PFSK-1 (cell line): ENCODE measurements around the gene LAMTOR1.

Source experiments
- TAF1 ChIP-seq: IDR thresholded peaks from 2 replicates; pipeline ENCODE4 v1.6.1; 2012; ENCODE audit warnings: low read length, control low read depth, borderline replicate concordance; ENCODE audit not compliant: insufficient read depth
- TF ChIP-seq, protein P1 (sequence below), 2 experiments: IDR thresholded peaks; 2 replicates each; pipeline versions ENCODE4 v1.6.1 to v1.8.0; 2011 to 2012; ENCODE audit warnings: low read depth in 2 of 2, low read length in 2 of 2, control low read depth in 1 of 2, inconsistent platforms in 1 of 2, mild to moderate bottlenecking in 1 of 2, moderate library complexity in 1 of 2; ENCODE audit not compliant: insufficient read depth in 1 of 2

DNA sequence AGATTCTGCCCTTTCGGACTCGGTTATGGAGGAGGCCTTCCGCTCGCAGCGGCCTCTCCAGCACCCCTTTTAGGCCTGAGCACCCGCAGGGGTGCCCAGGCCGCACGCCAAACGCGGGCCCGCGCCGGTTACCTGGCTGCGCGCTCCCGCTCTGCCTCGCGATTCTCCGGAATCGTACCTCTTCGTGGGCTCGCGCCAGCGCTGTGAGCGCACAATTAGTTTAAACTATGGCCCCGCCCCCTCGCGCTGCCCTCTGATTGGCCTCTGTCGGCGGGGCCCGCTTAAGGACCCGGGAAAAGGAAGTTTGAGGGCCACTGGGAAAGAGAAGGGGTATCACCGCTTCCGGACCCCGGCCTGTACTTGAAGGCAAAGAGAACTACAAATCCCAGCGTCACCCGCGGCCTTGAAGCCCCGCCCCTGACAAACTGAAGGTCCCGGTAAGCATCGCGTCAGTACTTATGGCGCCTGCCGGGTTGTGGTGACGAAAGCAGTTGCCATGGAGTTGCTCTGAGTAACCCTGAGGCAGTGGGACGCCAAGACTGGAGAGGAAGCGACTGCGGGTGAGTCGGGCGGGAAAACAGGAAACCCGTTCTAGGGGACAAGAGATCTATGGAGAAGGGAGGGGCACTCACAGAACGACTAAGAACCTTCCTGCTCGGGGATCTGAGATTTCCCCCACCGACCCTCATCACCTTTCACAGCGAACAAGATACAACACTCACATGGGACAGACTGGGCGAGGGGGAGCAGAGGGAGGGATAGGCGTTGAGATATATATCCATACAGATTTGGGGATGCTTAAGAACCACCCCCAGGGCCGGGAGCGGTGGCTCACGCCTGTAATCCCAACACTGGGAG lies 22.5 kb downstream of the LAMTOR1 start, which contains the start of the genes LRRC51 and NUMA1:
- TF ChIP-seq TAF1: peak; percentile 38; the same call in 1 of the 2 replicates
- TF ChIP-seq, protein P1, sequence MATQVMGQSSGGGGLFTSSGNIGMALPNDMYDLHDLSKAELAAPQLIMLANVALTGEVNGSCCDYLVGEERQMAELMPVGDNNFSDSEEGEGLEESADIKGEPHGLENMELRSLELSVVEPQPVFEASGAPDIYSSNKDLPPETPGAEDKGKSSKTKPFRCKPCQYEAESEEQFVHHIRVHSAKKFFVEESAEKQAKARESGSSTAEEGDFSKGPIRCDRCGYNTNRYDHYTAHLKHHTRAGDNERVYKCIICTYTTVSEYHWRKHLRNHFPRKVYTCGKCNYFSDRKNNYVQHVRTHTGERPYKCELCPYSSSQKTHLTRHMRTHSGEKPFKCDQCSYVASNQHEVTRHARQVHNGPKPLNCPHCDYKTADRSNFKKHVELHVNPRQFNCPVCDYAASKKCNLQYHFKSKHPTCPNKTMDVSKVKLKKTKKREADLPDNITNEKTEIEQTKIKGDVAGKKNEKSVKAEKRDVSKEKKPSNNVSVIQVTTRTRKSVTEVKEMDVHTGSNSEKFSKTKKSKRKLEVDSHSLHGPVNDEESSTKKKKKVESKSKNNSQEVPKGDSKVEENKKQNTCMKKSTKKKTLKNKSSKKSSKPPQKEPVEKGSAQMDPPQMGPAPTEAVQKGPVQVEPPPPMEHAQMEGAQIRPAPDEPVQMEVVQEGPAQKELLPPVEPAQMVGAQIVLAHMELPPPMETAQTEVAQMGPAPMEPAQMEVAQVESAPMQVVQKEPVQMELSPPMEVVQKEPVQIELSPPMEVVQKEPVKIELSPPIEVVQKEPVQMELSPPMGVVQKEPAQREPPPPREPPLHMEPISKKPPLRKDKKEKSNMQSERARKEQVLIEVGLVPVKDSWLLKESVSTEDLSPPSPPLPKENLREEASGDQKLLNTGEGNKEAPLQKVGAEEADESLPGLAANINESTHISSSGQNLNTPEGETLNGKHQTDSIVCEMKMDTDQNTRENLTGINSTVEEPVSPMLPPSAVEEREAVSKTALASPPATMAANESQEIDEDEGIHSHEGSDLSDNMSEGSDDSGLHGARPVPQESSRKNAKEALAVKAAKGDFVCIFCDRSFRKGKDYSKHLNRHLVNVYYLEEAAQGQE (IDR thresholded peaks at IDR 0.05; ENCODE audit: insufficient read depth in 1 of 2, low read depth in 2 of 2, low read length in 2 of 2): no peak
